ENCODE measurements around the gene CACNA1C.

CACNA1C gene

GRCh38 chr12:2396448-2396871, 343.7 kb downstream of the CACNA1C start:
- Histone ChIP-seq H3K4me2 (ENCODE audit: insufficient read depth, low read length) (no peak overlapping the region), H3K9ac (ENCODE audit: low read depth, low read length) (no peak overlapping the region), H3K9me3 (ENCODE audit: insufficient read depth, low read length, severe bottlenecking) (no peaks in the 10 kb centered on the region), H3K4me1 (ENCODE audit: insufficient read depth, low read length) (no peaks in the 10 kb centered on the region), H3K79me2 (ENCODE audit: insufficient read depth, low read length) (no peaks in the 10 kb centered on the region), H3K4me3 (ENCODE audit: low read depth in 1 of 2, low read length in 2 of 2) (no peak overlapping the region), H3K27me3 (ENCODE audit: insufficient read depth, low read length, poor library complexity) (peaks cover 6% of the 10 kb centered on the region), H3K36me3 (ENCODE audit: insufficient read depth, low read length) (no peaks in the 10 kb centered on the region), H4K20me1 (ENCODE audit: insufficient read depth, low read length) (no peaks in the 10 kb centered on the region), H2AFZ (ENCODE audit: low read depth, low read length) (no peak overlapping the region), H3K27ac (ENCODE audit: low read length) (no peak overlapping the region)
- DNase-seq, result no peak
- TF ChIP-seq EZH2 (IDR thresholded peaks at IDR 0.05; ENCODE audit: borderline replicate concordance, low read depth, low read length, severe bottlenecking) (no peak), CTCF (IDR thresholded peaks at IDR 0.05; ENCODE audit: borderline replicate concordance, extremely low read depth, low read length, poor library complexity, severe bottlenecking) (no peak)
- no peak for ATAC-seq (ENCODE audit: insufficient read depth, low read depth)

GRCh38 chr12:2397356-2398045, 344.7 kb downstream of the CACNA1C start:
- Histone ChIP-seq H2AFZ (ENCODE audit: low read depth, low read length) (no peak overlapping the region), H3K4me1 (ENCODE audit: insufficient read depth, low read length) (no peaks in the 10 kb centered on the region), H3K79me2 (ENCODE audit: insufficient read depth, low read length) (no peaks in the 10 kb centered on the region), H3K4me2 (ENCODE audit: insufficient read depth, low read length) (no peak overlapping the region), H3K27me3 (ENCODE audit: insufficient read depth, low read length, poor library complexity) (peaks cover 5% of the 10 kb centered on the region), H3K9ac (ENCODE audit: low read depth, low read length) (no peak overlapping the region), H3K4me3 (ENCODE audit: low read depth in 1 of 2, low read length in 2 of 2) (no peak overlapping the region), H3K27ac (ENCODE audit: low read length) (no peak overlapping the region), H3K36me3 (ENCODE audit: insufficient read depth, low read length) (no peaks in the 10 kb centered on the region), H4K20me1 (ENCODE audit: insufficient read depth, low read length) (no peaks in the 10 kb centered on the region), H3K9me3 (ENCODE audit: insufficient read depth, low read length, severe bottlenecking) (no peaks in the 10 kb centered on the region)
- ATAC-seq (ENCODE audit: insufficient read depth, low read depth), result no peak
- DNase-seq, result no peak
- TF ChIP-seq CTCF (IDR thresholded peaks at IDR 0.05; ENCODE audit: borderline replicate concordance, extremely low read depth, low read length, poor library complexity, severe bottlenecking) (no peak), EZH2 (IDR thresholded peaks at IDR 0.05; ENCODE audit: borderline replicate concordance, low read depth, low read length, severe bottlenecking) (no peak)

- H3K79me2 ChIP-seq (ENCODE audit: insufficient read depth, low read length), result no peaks in the 10 kb centered on the region
- no peak for DNase-seq
- no peak overlapping the region for H3K27ac ChIP-seq (ENCODE audit: low read length)
- H3K9me3 ChIP-seq (ENCODE audit: insufficient read depth, low read length, severe bottlenecking), result no peaks in the 10 kb centered on the region
- H3K4me3 ChIP-seq (ENCODE audit: low read depth in 1 of 2, low read length in 2 of 2), result no peak overlapping the region
- TF ChIP-seq EZH2 (IDR thresholded peaks at IDR 0.05; ENCODE audit: borderline replicate concordance, low read depth, low read length, severe bottlenecking), result no peak
- no peak for TF ChIP-seq CTCF (IDR thresholded peaks at IDR 0.05; ENCODE audit: borderline replicate concordance, extremely low read depth, low read length, poor library complexity, severe bottlenecking)
- no peak overlapping the region for H3K9ac ChIP-seq (ENCODE audit: low read depth, low read length)
- no peaks in the 10 kb centered on the region for H3K36me3 ChIP-seq (ENCODE audit: insufficient read depth, low read length)
- no peaks in the 10 kb centered on the region for H3K4me1 ChIP-seq (ENCODE audit: insufficient read depth, low read length)
- peaks cover 3% of the 10 kb centered on the region for H3K27me3 ChIP-seq (ENCODE audit: insufficient read depth, low read length, poor library complexity)
- no peak overlapping the region for H2AFZ ChIP-seq (ENCODE audit: low read depth, low read length)
- no peak overlapping the region for H3K4me2 ChIP-seq (ENCODE audit: insufficient read depth, low read length)
- no peaks in the 10 kb centered on the region for H4K20me1 ChIP-seq (ENCODE audit: insufficient read depth, low read length)
- no peak for ATAC-seq (ENCODE audit: insufficient read depth, low read depth)
Observed at GRCh38 chr12:2401040-2401439, 348.3 kb downstream of the CACNA1C start.

Measured in DND-41 (cell line).